GM21825 (cell line): ENCODE measurements around the gene PRPSAP2.
"Not testable (repeated sequence)": the region's sequence is repeated elsewhere in the genome, so short reads cannot be mapped to it uniquely, and the experiment has no call there.

Experiments
- ATAC-seq: cut with Tn5 transposase; IDR thresholded peaks from one replicate; pipeline ENCODE4 v1.9.1; 2021; ENCODE audit warnings: mild to moderate bottlenecking, moderate library complexity; ENCODE audit not compliant: unreplicated experiment

The PRPSAP2 gene

GRCh38 chr17:18888766-18889290 is 30.9 kb downstream of the PRPSAP2 start:
- no peak for ATAC-seq

GRCh38 chr17:18889658-18890057 is 31.7 kb downstream of the PRPSAP2 start:
- no peak for ATAC-seq

- no peak for ATAC-seq
These were observed 33.6 kb downstream of the PRPSAP2 start for GRCh38 chr17:18891541-18891940.

- no peak for ATAC-seq
These were observed 38.2 kb downstream of the PRPSAP2 start for GRCh38 chr17:18896146-18896545.

GRCh38 chr17:18896947-18897346 is 39.0 kb downstream of the PRPSAP2 start:
- ATAC-seq, result no peak

GRCh38 chr17:18904482-18904881 is 46.6 kb downstream of the PRPSAP2 start:
- no peak for ATAC-seq

- ATAC-seq, result no peak
These were observed 47.3 kb downstream of the PRPSAP2 start for GRCh38 chr17:18905226-18905625.

- no peak for ATAC-seq
These were observed 52.4 kb downstream of the PRPSAP2 start for GRCh38 chr17:18910326-18910725.

- ATAC-seq, result no peak
These were observed 53.0 kb downstream of the PRPSAP2 start for GRCh38 chr17:18910881-18911280.

GRCh38 chr17:18916816-18917500 is 59.0 kb downstream of the PRPSAP2 start:
- no peak for ATAC-seq

GRCh38 chr17:18917506-18918032 is 59.6 kb downstream of the PRPSAP2 start:
- no peak for ATAC-seq

GRCh38 chr17:18919963-18920362 is 62.0 kb downstream of the PRPSAP2 start:
- no peak for ATAC-seq

GRCh38 chr17:18920911-18921441 is 63.0 kb downstream of the PRPSAP2 start:
- ATAC-seq, result peak; percentile 35

GRCh38 chr17:18921485-18921884 is 63.6 kb downstream of the PRPSAP2 start:
- peak; percentile 5 for ATAC-seq

GRCh38 chr17:18921912-18922451 is 64.1 kb downstream of the PRPSAP2 start:
- ATAC-seq, result peak; percentile 55

GRCh38 chr17:18922596-18922995 is 64.7 kb downstream of the PRPSAP2 start:
- not testable (repeated sequence) for ATAC-seq

GRCh38 chr17:18925187-18925586 is 67.3 kb downstream of the PRPSAP2 start:
- ATAC-seq, result no peak

GRCh38 chr17:18928628-18929125 is 70.7 kb downstream of the PRPSAP2 start:
- ATAC-seq, result no peak

GRCh38 chr17:18932360-18933055 is 74.6 kb downstream of the PRPSAP2 start:
- ATAC-seq, result no peak

- ATAC-seq, result no peak
These were observed 75.4 kb downstream of the PRPSAP2 start for GRCh38 chr17:18933102-18934058.
